Stimulated activated CD4-positive, alpha-beta T cell treated with anti-CD3 and anti-CD28 coated beads, TNF-alpha, amount 100 ng/mL, for 4 hours (primary cell): ENCODE results near the gene FGD4.

Experiments
- DNase-seq, 3 experiments: peaks; one replicate each; pipeline ENCODE4 v3.0.0-alpha.2; 2020; ENCODE audit warnings: low read depth in 3 of 3

Gene FGD4

DNA sequence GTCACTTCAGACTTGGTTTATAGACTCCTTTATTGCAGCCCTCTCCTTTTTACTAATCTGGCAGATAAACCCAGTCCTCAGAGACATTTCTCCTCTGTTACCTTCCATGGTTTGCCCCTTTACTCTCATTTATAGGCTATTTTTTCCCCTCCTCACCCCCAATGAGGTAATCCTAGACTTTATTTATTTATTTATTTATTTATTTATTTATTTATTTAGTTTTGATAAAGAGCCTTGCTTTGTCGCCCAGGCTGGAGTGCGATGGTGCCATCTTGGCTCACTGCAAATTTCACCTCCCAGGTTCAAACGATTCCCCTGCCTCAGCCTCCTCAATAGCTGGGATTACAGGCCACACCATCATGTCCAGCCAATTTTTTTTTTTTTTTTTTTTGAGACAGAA, 8.4 kb downstream of the FGD4 start:
- no peak for DNase-seq

DNA sequence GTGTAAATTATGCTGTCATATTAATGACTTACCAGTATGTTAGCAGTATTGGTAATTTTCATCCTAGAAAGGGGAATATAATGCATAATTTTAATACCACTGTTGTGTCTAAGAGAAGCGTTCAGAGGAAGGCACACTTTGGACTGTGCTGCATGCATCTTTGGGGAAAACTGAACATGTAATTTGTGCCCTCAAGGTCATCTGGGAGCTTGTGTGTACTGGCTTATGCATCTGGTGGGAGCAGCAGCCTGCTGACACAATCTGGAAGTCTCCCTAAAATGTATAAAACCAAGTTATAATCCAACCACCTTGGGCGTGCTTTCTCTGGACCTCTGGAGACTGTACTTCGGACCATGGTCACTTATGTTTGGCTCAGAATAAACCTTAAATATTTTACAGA, 14.1 kb downstream of the FGD4 start:
- DNase-seq: no peak

DNA sequence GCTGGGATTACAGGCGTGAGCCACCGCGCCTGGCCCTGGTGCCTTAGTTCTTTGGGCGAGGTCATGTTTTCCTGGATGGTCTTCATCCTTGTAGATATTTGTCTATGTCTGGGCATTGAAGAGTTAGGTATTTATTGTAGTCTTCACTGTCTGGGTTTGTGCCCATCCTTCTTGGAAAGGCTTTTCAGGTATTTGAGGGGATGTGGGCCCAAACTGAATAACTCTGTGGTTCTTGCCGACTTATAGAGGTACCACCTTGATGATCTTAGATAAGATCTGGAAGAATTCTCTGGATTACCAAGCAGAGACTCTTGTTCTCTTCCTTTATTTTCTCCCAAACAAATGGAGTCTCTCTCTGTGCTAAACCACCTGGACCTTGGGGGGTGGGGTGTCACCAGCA, 18.9 kb downstream of the FGD4 start:
- no peak for DNase-seq

DNA sequence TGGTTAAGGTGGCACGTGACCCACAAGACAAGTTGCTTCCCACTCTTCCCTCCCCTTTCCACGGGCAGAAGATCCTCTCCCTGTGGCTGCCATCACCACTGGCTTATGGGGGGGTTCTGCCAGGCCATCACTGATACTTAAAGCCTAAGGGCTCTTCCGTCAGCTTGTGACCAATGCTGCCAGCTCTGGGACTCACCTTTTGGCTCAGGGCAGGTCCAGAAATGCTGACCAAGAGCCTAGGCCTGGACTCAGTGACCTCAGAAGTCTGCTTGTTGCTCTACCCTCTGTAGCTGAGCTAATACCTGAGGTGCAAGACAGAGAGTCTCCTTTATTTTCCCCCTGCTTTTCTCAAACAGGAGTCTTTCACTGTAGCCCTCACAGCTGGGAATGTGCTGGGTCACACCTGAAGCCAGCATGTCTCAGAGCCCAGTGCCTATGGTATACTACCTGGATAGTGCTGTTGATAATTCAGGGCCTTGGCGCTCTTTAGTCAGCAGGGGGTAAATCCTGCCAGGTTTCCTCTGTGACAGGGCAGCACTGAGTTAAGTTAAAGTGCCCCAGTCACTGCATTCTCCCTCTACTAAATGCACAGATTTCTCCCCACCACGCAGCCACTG, 19.7 kb downstream of the FGD4 start:
- DNase-seq: no peak

DNA sequence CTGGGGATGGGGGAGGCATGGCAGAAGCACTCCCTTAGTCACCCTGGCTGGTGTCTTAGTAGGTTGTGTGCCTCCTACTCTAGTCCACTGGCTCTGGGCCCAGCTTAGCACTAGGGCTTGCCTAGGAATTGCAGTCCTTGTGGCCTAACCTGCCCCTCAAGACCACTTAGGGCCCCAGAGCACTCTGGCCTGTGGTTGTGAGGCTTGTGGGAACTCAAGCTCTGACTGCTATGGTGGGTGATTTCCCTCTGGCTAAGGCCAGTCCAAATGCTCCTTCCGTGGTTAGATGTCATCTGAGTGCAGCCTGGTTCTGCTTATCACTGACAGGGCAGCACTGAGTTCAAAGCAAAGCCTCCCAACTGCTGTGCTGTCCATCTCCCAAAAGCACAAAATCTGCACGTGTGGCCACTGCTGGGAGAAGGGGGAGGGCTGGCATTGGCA, 20.2 kb downstream of the FGD4 start:
- DNase-seq: no peak

DNA sequence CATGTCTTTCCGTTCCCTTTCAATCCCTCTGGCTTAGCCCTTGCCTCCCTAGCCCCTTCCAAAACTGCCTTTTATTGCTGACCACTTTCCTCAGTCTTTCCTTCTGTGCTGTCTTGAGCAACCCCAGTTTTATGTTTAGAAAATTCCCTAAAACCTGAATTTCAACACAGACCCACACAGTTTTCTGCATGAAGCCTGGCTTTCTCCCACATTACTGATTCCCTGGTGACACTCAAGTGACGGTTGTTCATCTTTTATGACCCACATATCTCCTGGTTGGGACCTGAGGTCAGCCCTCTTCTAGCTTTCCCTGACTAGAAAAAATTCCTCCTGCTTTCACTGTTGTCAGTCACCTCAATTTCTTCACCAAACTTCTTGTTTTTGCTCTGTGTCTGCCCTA, 21.0 kb downstream of the FGD4 start:
- no peak for DNase-seq

DNA sequence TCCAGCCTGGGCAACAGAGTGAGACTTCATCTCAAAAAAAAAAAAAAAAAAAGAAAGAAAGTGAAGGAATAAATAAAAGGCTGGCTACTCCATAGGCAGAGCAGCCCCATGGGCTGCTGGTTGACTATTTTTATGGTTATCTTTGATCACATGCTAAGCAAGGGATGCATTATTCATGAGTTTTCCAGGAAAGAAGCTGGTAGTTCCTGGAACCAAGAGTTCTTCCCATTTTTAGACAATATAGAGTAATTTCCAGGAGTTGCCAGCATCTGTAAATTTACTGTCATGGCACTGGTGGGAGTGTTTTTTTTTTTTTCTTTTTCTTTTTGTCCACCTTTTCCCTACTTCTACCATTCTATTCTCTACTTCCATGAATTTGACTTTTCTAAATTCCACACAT, 24.2 kb downstream of the FGD4 start:
- DNase-seq: no peak

DNA sequence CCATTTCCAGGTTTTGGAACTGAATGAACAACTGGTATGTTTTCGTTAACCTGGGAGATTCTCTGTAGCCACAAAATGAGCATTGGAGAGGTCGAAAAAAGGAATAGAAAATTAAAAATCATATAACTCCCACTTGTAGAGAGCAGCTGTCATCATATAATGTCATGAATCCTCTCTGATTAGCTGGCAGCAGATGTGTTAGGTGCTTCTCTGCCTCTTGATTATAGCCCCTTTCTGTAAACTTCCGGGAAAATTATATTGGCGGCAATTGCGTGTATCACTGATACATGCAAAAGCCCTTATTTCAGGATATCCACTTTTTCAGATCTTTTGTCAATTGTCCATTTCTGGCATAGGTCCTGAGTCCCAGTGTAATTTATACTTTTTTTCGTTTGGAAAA, 31.7 kb downstream of the FGD4 start:
- no peak for DNase-seq

DNA sequence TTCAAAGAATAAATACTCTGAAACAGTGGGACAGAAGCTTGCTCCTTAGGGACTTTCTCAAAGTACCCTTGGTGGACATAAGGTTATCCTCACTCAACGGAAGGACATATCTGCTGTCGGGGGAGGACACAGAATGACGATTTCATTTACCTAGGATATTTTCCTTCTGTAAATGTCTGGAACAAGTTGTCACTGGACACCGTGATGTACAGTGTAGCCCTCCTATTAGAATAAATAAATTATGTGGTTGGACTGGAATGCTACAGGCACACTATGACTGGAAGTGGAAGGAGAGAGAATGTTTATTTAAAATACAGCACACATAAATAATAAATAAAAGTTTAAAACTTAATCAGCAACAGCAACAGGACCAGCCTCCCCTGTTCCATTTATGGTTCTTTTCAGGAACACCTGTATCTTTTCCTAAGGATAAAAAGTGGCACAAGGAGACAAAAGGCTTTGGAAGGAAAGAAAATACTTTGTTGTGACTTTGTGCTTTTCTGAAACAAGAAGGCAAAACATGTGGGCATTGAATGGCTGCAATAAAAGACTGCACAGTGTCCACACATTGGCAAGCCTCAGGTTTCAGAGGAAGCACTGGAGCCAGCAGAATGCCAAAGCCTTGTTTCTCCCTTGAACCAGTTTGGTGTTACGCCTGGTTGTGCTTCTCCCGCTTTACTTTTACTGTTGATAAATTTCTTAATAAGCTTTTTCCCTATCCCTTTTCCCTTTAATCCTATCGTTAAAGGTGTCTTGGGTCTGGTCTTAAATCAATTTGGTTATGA, 36.8 kb downstream of the FGD4 start:
- DNase-seq: no peak

DNA sequence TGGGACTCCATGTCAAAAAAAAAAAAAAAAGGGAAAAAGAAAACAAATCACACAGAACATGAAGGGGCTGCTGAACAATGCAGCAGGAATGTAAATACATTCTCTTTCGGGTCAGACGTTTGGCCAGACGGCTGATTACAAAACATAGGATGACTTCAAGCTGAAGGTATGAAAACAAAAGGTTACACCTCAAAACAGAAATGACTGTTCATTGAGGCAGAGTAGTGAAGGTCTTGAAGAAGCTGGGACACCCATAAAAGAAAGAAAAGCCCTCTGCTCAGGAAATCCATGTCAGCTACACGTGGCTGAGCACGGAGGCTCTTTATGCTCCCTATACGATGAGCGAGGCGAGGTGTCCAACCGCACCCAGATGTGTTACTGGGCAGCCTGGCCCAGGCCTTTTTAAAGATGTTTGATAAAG, 37.7 kb downstream of the FGD4 start:
- no peak for DNase-seq

DNA sequence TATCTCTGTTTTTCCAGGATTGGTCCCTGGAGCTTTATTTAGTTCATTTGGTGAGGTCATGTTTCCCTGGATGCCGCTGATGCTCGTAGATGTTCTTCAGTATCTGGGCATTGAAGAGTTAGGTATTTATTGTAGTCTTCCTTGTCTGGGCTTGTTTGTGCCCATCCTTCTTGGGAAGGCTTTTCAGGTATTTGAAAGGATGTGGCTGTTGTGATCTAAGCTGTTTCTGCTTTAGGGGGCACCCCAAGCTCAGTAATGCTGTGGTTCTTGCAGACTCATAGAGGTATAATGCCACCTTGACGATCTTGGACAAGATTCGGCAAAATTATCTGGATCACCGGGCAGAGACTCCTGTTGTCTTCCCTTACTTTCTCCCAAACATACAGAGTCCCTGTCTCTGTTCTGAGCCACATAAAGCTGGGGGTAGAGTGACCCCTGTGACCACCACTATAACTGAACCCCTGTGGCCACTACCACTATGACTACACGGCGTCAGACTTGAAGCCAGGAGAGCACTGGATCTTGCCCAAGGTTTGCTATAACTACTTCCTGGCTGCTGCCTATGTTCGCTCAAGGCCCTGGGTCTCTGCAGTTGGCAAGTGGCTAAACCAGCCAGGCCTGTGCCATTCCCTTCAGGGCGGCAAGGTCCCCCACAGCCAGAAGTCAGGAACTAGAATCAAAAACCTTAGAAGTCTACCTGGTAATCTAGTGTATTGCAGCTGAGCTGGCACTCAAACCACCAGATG, 40.9 kb downstream of the FGD4 start:
- no peak for DNase-seq

DNA sequence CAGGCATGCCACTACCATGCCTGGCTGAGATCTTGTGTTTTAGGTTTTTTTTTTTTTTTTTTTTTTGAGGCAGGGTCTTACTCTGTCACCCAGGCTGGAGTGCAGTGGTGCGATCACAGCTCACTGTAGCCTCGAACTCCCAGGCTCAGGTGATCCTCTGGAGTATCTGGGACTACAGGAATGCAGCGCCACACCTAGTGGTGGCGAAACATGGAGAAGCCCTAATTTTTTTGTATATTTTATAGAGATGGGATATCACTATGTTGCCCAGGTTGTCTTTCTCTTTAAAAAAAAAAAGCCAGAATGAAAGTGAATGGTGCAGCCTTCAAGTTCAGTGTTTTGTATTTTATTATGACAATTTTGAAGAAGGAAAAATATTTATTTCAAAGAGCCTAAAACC, 44.1 kb downstream of the FGD4 start:
- DNase-seq: no peak

DNA sequence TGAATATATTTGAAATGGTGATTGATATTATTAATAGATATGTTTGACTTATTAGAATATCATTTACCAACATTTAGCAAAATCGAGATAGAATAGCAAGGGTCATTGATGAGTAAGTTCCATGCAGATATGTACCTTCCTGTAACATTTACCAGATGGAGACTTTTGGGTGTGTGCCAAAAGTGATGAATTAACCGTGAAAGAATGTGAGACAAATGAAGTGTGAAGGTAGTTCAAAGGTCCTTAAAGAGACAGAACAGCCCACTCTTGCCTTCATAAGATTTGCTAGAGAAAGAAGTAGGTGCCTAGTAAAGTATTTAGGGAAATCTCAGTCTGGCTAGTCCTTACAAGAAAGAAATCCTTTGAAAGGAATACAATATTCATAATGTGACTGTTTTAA, 45.5 kb downstream of the FGD4 start:
- DNase-seq: no peak

DNA sequence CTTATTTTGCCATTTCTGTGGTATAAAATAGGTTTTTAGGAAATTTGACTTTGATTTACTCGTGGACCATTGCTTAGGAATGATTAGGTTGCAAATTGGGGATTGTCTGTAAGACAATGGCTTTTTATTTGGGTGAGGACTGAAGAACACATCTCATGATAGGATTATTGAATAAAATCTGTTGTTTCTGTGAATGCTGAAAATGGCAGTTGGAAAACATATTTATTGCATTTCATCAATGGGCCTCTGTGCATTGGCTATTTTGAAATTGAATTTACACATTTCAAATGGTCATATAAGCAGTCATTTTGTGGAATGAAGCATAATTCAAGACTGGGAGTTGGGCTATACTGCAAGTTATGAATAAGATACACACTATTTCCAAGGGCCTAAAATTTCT, 46.0 kb downstream of the FGD4 start:
- DNase-seq: no peak

DNA sequence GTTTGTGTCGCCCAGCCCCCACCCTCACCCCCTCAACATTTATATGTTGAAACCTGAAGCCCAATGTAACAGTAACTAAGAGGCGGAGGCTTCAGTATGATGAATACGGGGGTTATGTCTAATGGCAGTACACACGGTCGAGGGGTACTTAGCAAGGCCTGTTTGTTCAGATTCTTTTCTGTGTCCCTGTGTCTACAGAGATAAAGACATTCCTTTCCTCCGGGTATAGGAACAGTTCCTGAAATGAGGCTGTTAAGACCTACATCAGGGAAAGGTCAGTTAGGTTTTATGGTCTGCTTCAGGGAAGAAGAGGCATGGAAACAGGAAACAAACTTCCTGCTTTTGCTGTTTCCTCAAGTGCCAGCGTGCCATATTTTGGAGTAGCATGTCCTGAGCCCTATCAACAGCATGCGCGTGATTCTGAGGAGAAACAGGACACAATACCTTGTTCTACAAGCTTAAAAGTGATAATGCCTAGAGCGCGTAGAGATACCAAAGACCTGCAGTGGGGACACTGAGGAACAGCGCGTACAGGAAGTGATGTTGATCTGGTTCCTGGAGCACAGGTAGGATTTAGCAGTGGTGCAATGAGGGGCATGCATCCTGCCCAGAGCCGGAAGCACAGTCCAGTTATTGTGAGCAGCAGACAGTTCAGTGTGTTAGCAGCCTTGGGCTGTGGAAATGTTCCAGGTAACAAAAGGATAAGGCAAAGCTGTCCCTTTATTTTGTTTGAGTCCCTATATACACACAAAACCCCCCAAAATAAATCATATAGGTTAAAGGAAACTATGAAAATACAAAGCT, 47.2 kb downstream of the FGD4 start:
- DNase-seq: no peak

DNA sequence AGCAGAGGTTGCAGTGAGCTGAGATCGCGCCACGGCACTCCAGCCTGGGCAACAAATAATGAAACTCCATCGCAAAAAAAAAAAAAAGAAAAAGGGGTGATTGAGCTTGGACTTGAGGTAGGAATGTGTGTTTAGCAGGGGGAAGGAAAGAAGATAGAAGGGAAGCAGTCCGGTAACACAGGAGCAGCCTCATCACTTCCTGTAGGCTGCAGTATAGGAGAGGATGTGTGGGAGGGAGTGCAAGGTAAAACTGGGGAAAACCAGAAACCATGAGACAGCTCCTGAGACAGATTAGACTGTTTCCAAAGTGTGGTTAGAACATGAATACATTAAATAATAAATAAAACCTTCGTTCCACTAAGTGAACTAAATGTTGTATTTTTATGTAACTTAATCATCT, 49.2 kb downstream of the FGD4 start:
- no peak for DNase-seq

DNA sequence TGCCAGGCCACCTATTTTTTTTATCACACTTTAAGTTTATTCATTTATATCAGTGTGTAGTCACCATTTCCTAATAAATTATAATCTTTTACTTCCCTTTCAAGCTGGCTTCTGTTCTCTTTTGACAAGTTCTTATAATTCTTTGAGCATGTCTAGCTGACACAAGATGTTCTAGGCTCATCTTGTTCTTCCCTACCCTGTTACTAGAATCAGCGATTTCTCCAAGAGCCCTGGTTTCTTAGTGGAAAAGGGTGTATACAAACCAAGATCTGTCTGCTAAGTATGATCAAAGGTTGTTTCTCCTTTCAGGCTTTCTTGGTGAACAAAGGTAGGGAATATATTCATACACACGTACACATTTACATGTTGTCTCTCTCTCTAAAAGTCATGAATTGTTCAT, 51.0 kb downstream of the FGD4 start:
- no peak for DNase-seq

DNA sequence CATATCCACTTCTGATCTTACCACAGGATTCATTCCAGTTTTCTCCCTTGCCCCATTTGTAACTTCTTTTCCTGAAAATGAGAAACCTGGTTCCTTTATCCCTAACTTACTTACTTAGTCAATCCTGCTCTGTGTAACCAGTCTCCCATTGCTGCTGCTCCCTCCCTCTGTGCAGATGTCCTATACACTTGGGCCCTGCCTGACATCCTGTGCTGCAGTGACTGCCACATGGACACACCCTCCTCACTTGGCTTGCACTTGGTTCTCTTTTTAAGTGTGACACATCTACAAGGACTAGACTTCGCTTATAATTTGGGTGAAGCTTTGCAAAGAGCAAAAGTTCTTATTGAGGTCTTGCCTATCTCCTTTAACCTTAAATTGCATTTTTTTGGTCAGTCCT, 51.4 kb downstream of the FGD4 start:
- DNase-seq: no peak

DNA sequence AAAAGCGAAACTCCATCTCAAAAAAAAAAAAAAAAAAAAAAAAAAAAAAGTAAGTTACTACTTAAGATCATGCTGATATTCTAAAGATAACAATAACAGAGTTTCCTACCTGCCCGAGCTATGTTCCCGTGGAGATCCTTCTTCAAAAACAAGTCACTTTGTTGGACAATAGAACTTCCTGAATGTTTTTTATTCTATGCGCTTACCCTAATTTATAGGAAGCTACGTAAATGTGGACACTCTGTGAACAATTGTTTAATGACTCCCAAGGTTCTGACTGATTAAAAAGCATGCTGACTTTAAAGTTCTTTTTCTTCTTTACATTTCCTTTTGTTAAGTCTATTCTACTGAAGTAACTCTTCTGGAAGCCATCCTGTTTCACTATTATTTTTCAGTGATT, 52.5 kb downstream of the FGD4 start:
- DNase-seq: no peak

DNA sequence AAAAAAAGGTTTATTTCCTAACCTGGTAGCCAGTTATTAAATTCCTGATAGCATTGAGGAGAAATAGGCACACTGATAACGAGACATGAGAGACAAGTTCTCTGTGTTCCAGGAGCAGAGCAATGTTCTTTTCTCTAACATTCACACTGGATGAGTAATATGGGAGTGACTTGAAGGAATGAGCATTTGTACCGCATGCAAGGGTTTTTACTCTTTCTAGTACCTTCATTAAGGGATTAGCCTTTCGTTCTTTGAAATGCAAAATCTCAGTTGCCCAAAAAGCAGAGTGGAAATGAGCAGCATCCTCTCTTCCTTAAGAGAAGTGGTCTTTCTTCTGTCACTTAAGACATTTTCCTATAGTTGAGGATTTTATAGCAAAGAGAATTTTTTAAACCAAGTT, 54.7 kb downstream of the FGD4 start:
- no peak for DNase-seq

DNA sequence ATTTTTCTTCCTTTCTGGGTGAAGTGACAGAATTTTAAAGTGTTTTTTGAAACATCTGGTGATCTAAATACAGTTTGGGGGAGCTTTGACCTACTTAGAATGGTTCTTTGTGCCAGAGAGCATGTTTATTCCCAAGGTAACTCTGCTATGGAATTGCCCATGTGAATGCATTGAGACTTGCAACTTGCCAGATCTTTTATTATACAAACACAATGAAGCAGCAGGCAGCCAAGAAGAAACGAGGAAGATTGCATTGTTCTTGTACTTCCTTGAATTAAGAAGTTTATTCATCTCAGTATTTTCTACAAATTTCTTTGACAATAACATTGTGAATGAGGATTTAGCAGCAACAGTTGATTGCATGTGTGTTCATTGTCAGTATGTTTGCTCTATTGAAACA, 55.5 kb downstream of the FGD4 start:
- no peak for DNase-seq

DNA sequence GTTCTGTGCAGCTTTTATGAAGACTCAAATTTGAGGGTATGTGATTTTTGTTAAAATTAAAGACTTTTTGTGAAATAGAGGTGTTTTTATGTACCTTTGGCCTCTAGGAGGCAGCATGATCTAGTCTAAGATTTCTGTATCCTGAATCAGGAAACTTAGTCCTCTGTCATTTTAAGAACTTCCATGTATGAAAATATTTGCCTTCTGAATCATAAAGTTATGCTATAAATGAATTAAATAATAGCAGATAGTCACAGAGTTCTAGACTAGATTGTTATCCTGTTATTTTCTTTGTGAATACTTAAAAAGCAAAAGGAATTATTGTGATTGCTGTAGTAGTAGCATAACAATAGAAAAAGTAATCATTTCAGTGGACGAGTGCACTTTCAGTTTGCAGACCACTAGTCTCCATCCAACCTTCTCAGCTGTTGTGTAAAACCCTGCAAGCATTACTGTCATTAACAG, 56.3 kb downstream of the FGD4 start:
- no peak for DNase-seq
